ENCODE results near the gene MUC16. TPM values are rescaled to one million over a fixed set of nuclear protein-coding genes. Genes with fewer than 3 reads are reported as not detected.

Gene MUC16
- total RNA-seq, 4 donors from 2014 or later = under 0.01 to 2.7 (median 0.13) TPM; not detected in 1

DNA sequence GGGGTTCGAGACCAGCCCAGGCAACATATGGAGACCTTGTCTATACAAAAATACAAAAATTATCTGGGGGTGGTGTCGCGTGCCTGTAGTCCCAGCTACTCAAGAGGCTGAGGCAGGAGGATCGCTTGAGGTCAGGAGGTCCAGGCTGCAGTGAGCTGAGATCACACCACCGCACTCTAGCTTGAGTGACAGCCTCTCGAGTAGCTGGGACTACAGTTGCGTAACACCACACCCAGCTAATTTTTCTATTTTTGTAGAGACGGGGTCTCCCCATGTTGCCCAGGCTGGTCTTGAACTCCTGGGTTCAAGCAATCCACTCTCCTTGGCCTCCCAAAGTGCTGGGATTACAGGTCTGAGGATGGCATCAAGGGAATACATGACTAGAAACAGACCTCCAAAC, 30.8 kb upstream of the MUC16 start:
- no peak for ATAC-seq
- TF ChIP-seq POLR2AphosphoS5 (IDR thresholded peaks at IDR 0.05) (no peak), POLR2A (IDR thresholded peaks at IDR 0.05) (no peak)
- TF ChIP-seq, protein P1, sequence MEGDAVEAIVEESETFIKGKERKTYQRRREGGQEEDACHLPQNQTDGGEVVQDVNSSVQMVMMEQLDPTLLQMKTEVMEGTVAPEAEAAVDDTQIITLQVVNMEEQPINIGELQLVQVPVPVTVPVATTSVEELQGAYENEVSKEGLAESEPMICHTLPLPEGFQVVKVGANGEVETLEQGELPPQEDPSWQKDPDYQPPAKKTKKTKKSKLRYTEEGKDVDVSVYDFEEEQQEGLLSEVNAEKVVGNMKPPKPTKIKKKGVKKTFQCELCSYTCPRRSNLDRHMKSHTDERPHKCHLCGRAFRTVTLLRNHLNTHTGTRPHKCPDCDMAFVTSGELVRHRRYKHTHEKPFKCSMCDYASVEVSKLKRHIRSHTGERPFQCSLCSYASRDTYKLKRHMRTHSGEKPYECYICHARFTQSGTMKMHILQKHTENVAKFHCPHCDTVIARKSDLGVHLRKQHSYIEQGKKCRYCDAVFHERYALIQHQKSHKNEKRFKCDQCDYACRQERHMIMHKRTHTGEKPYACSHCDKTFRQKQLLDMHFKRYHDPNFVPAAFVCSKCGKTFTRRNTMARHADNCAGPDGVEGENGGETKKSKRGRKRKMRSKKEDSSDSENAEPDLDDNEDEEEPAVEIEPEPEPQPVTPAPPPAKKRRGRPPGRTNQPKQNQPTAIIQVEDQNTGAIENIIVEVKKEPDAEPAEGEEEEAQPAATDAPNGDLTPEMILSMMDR (IDR thresholded peaks at IDR 0.05) = no peak
- Histone ChIP-seq H3K9me3 (no peaks in the 10 kb centered on the region), H3K27me3 (peaks cover 23% of the 10 kb centered on the region), H3K36me3 (no peaks in the 10 kb centered on the region), H3K4me3 (no peak overlapping the region), H3K27ac (no peak overlapping the region), H3K4me1 (no peaks in the 10 kb centered on the region)
- WGBS, 2 donors (ENCODE audit: low coverage in 1 of 2) = 91% methylated on average over 8 of the region's 8 CpGs; no CpG with 5 or more reads in 1 of the 2 donors

DNA sequence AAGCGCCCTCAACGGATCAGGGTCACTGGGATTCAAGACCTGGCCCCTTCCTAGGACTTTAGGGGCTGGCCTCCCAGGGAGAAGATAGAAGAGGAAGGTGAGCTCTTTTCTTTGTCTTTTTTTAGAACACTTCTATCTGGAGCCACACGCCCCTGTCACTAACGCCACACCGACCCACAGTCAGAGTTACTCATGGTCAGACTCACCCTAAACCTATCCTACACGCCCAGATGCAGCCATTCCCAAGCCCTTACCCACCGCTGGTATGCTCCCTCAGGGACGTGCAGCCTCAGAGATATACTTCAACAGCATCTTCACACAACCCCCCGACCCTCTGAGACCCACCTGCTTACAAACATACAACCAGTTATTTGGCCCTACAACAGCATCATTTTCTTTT, 29.9 kb upstream of the MUC16 start:
- no peak for ATAC-seq
- Histone ChIP-seq H3K4me3 (no peak overlapping the region), H3K4me1 (no peaks in the 10 kb centered on the region), H3K27me3 (peaks cover 17% of the 10 kb centered on the region), H3K9me3 (no peaks in the 10 kb centered on the region), H3K27ac (no peak overlapping the region), H3K36me3 (no peaks in the 10 kb centered on the region)
- WGBS, 2 donors (ENCODE audit: low coverage in 1 of 2) = 71 to 78% methylated on average over 9 of the region's 9 CpGs
- TF ChIP-seq EP300 (IDR thresholded peaks at IDR 0.05) (no peak), POLR2AphosphoS5 (IDR thresholded peaks at IDR 0.05) (no peak), POLR2A (IDR thresholded peaks at IDR 0.05) (no peak)

DNA sequence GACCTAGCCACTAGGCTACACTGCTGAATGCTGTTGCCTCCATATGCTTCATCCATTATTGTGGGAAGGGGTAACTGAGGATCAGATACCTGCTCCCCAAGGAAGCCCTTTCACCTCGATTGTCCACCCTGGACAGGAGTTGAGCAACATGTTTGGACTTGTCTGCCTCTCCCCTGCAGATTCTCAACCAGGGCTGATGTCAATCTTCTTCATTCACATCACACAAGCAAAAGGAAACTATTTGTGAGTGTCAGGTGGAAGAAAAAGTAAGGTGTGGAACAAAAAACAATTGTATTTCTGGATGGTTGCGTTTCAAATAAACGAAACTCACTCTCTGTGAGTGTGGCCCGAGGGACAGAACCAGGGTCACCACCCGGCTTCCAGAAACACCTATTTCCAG, 29.5 kb upstream of the MUC16 start:
- Histone ChIP-seq H3K27me3 (peaks cover 17% of the 10 kb centered on the region), H3K4me3 (no peak overlapping the region), H3K36me3 (no peaks in the 10 kb centered on the region), H3K4me1 (no peaks in the 10 kb centered on the region), H3K27ac (no peak overlapping the region), H3K9me3 (no peaks in the 10 kb centered on the region)
- WGBS, 2 donors (ENCODE audit: low coverage in 1 of 2) = 50 to 67% methylated on average over 1 to 3 of the region's 5 CpGs
- no peak for ATAC-seq
- TF ChIP-seq POLR2A (IDR thresholded peaks at IDR 0.05) (no peak), EP300 (IDR thresholded peaks at IDR 0.05) (no peak)

DNA sequence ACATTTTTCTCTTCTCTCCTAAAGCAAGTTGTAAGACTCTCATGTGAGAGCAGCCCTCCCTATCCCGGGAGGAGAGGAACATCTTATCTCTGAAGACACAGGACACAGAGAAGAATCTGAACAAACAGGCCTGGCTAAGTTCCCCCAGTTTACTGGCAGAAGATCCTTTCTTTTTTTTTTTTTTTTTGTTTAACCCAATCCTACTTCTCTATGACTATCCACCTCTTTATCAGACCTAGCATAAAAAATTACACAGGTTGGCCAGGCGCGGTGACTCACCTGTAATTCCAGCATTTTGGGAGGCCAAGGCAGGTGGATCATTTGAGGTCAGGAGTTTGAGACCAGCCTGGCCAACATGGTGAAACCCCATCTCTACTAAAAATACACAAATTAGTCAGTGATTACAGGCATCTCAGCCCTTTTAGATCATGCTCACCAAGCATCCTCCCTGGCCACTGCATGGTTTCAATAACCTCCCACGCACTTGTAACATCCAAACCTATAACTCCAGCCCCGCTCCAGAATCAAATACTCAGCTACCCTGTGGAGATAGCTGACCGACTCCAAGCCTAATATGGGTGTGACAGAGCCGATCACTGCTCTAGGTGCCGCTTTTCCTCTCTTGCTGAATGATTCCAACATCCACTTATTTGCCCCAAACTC, 27.3 kb upstream of the MUC16 start:
- ATAC-seq = no peak
- Histone ChIP-seq H3K36me3 (no peaks in the 10 kb centered on the region), H3K4me3 (no peak overlapping the region), H3K27me3 (peaks cover 17% of the 10 kb centered on the region), H3K27ac (no peak overlapping the region), H3K9me3 (no peaks in the 10 kb centered on the region), H3K4me1 (no peaks in the 10 kb centered on the region)
- 81 to 91% methylated on average over 4 to 8 of the region's 8 CpGs for WGBS, 2 donors (ENCODE audit: low coverage in 1 of 2)
- TF ChIP-seq, protein P1 (IDR thresholded peaks at IDR 0.05) = no peak
- TF ChIP-seq POLR2AphosphoS5 (IDR thresholded peaks at IDR 0.05) = no peak
- TF ChIP-seq POLR2A (IDR thresholded peaks at IDR 0.05) = no peak
- no peak for TF ChIP-seq EP300 (IDR thresholded peaks at IDR 0.05)

DNA sequence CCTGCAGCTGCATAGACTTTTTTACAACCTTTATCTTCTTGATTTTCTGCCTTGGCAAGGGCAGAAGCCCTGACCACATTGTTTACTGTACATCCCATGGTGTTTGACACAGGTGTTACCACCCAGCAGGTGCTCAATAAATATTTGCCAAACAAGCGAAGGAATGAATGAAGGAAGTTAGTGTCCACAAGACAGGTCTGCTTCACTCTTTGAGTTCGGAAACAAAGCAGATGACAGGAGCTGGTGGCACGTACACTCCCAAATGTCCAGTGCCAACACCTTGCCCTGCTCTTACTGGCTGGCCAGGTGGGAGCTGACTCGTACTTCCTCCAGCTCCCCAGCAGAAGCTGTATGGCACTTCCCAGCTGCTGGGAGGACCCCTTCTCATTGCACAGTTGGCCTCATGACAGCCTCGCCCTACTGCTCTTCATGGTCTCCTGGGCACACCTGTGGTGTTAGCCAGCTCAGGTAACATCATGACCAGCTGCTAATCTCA, 22.0 kb upstream of the MUC16 start:
- Histone ChIP-seq H3K4me1 (no peaks in the 10 kb centered on the region), H3K27ac (no peak overlapping the region), H3K27me3 (peaks cover 5% of the 10 kb centered on the region), H3K36me3 (no peaks in the 10 kb centered on the region), H3K9me3 (no peaks in the 10 kb centered on the region), H3K4me3 (no peak overlapping the region)
- WGBS, 2 donors (ENCODE audit: low coverage in 1 of 2) = 47 to 81% methylated on average over 3 to 5 of the region's 5 CpGs
- TF ChIP-seq POLR2AphosphoS5 (IDR thresholded peaks at IDR 0.05) (no peak), EP300 (IDR thresholded peaks at IDR 0.05) (no peak)
- TF ChIP-seq, protein P1 (IDR thresholded peaks at IDR 0.05) = no peak
- no peak for ATAC-seq
